Liver (tissue), 9 donors: ENCODE results near the gene PCDHGB3. TPM values are rescaled to one million over a fixed set of nuclear protein-coding genes. Genes with fewer than 3 reads are reported as not detected.
"Not testable (repeated sequence)": the region's sequence is repeated elsewhere in the genome, so short reads cannot be mapped to it uniquely, and the experiment has no call there.

ENCODE experiments used
- DNase-seq: peaks from one replicate; pipeline ENCODE4 v3.0.0-alpha.2; 2017; ENCODE audit warnings: low spot score
- H3K27ac ChIP-seq, 2 donors: one replicate each; pipeline ENCODE4 v1.7.0; 2013; ENCODE audit warnings: inconsistent platforms in 2 of 2, low read length in 2 of 2, control low read depth in 1 of 2, low read depth in 1 of 2, mild to moderate bottlenecking in 1 of 2
- H3K27me3 ChIP-seq, 4 donors: one replicate each; pipeline versions ENCODE4 v1.6.1 to v1.7.0; 2013; ENCODE audit warnings: low read length in 3 of 4, inconsistent platforms in 1 of 4, mild to moderate bottlenecking in 1 of 4, moderate library complexity in 1 of 4; ENCODE audit not compliant: control insufficient read depth in 4 of 4, insufficient read depth in 4 of 4
- H3K36me3 ChIP-seq, 4 donors: one replicate each; pipeline versions ENCODE4 v1.6.1 to v1.7.0; 2013; ENCODE audit warnings: low read length in 3 of 4, mild to moderate bottlenecking in 3 of 4, low read depth in 1 of 4, moderate library complexity in 1 of 4; ENCODE audit not compliant: control insufficient read depth in 4 of 4, insufficient read depth in 3 of 4
- H3K4me1 ChIP-seq, 4 donors: one replicate each; pipeline versions ENCODE4 v1.6.1 to v1.7.0; 2013; ENCODE audit warnings: low read length in 3 of 4, mild to moderate bottlenecking in 3 of 4, moderate library complexity in 1 of 4; ENCODE audit not compliant: control insufficient read depth in 4 of 4, insufficient read depth in 4 of 4
- H3K4me3 ChIP-seq, 3 donors: one replicate each; pipeline versions ENCODE4 v1.6.1 to v1.7.0; 2013; ENCODE audit warnings: low read length in 3 of 3, control low read depth in 1 of 3, low read depth in 1 of 3, mild to moderate bottlenecking in 1 of 3
- H3K9ac ChIP-seq, 2 donors: one replicate each; pipeline ENCODE4 v1.7.0; 2013; ENCODE audit warnings: low read length in 2 of 2, mild to moderate bottlenecking in 2 of 2, moderate library complexity in 2 of 2, control low read depth in 1 of 2, low read depth in 1 of 2
- H3K9me3 ChIP-seq, 4 donors: one replicate each; pipeline versions ENCODE4 v1.6.1 to v1.7.0; 2013; ENCODE audit warnings: low read length in 3 of 4; ENCODE audit not compliant: control insufficient read depth in 4 of 4
- EGR1 ChIP-seq, 2 donors: IDR thresholded peaks; 2 replicates each; pipeline ENCODE4 v1.6.1; 2016 to 2018; ENCODE audit warnings: antibody characterized with exemption in 2 of 2, low read depth in 2 of 2
- GABPA ChIP-seq, 2 donors: IDR thresholded peaks in 1 of 2; conservative IDR thresholded peaks in 1 of 2; 2 replicates each; pipeline ENCODE4 v1.6.1; 2016; ENCODE audit warnings: antibody characterized with exemption in 2 of 2, mild to moderate bottlenecking in 1 of 2, moderate library complexity in 1 of 2
- HNF4G ChIP-seq: IDR thresholded peaks from 2 replicates; pipeline ENCODE4 v1.6.1; 2016; ENCODE audit warnings: antibody characterized with exemption
- RAD21 ChIP-seq, 2 donors: IDR thresholded peaks; 2 replicates each; pipeline ENCODE4 v1.6.1; 2016; ENCODE audit warnings: antibody characterized with exemption in 2 of 2, mild to moderate bottlenecking in 2 of 2
- RXRA ChIP-seq, 2 donors: IDR thresholded peaks; 2 replicates each; pipeline ENCODE4 v1.6.1; 2017 to 2018; ENCODE audit warnings: antibody characterized with exemption in 2 of 2, mild to moderate bottlenecking in 1 of 2
- TAF1 ChIP-seq: conservative IDR thresholded peaks from 2 replicates; pipeline ENCODE4 v1.6.1; 2016; ENCODE audit warnings: antibody characterized with exemption, mild to moderate bottlenecking
- YY1 ChIP-seq: IDR thresholded peaks from 2 replicates; pipeline ENCODE4 v1.6.1; 2016; ENCODE audit warnings: antibody characterized with exemption, mild to moderate bottlenecking
- WGBS: extraction: QIAGEN DNeasy Blood & Tissue Kit; methylation state at CpG from one replicate; pipeline ENCODE4 v1.1.7; 2013; 5-methylcytosine and 5-hydroxymethylcytosine counted together
- polyA plus RNA-seq, 2 donors: library from polyadenylated mRNA; stranded (reverse) in 1 of 2; unstranded in 1 of 2; fragments of 200-250 nt in 1 of 2; fragments of >200 nt in 1 of 2; fragmentation: Nextera tagmentation in 1 of 2; extraction: Ambion mirVana in 1 of 2; gene quantifications; one replicate each; pipeline versions ENCODE4 v1.2.1 to v1.2.3, GENCODE V29; 2013 to 2015
- total RNA-seq, 2 donors: library from RNA; depleted of rRNA; stranded (reverse); fragments of >200 nt; gene quantifications; one replicate each; pipeline ENCODE4 v1.2.3, GENCODE V29; 2014
- TF ChIP-seq, protein P1 (sequence below): fragments of 150-350 bp; IDR thresholded peaks from 2 replicates; pipeline ENCODE4 v1.5.1; 2017; ENCODE audit warnings: improper control_type of control experiment, low read depth, low read length; ENCODE audit not compliant: missing input control
- TF ChIP-seq, protein P2 (sequence below): IDR thresholded peaks from 2 replicates; pipeline ENCODE4 v1.6.1; 2016; ENCODE audit warnings: antibody characterized with exemption
- TF ChIP-seq, protein P3 (sequence below): IDR thresholded peaks from 2 replicates; pipeline ENCODE4 v1.6.1; 2016; ENCODE audit warnings: antibody characterized with exemption
- TF ChIP-seq, protein P4 (sequence below): IDR thresholded peaks from 2 replicates; pipeline ENCODE4 v1.6.1; 2016; ENCODE audit warnings: antibody characterized with exemption, mild to moderate bottlenecking
- donor health status: healthy.
- donor health status: healthy.
- donor health status: healthy.
- donor health status: healthy.
- donor health status: healthy.

Gene PCDHGB3
- total and polyA plus RNA-seq, 4 donors = 0.07 to 1.2 (median 0.37) TPM; not detected in 1

DNA sequence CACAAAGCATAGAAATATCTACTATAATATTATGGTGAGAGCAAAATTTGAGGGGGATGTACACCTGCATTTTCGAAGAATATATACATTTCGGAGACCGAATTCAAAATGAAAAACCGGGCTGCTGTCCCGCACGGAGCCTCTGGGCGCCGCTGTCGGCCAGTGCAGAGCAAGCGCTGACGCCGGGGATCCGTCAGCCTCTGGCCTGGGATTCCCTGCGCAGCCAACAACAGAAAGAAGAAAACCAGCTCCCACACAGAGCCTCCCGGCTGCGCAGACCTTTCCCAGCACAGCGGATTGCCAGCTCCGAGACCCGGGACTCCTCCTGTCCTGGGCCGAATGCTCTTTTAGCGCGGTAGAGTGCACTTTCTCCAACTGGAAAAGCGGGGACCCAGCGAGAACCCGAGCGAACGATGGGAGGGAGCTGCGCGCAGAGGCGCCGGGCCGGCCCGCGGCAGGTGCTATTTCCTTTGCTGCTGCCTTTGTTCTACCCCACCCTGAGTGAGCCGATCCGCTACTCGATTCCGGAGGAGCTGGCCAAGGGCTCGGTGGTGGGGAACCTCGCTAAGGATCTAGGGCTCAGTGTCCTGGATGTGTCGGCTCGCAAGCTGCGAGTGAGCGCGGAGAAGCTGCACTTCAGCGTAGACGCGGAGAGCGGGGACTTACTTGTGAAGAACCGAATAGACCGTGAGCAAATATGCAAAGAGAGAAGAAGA is 37.9 kb downstream of the PCDHGB3 start, which contains the start of gene PCDHGB6:
PCDHGB6 (plus strand) TSS at position 232 of the 716 bp plus-strand sequence; CDS start at position 414, 182 bp downstream.
- DNase-seq = peak; percentile 58
- peaks cover 17 to 57% (median 30%) of the 10 kb centered on the region in 4 donors for H3K9me3 ChIP-seq
- H3K36me3 ChIP-seq, H3K27me3 ChIP-seq, H3K4me1 ChIP-seq, H3K9ac ChIP-seq, H3K27ac ChIP-seq: not testable (repeated sequence)
- 12% methylated on average over 50 of the region's 51 CpGs for WGBS
- H3K4me3 ChIP-seq = peak within 1 kb of the TSS; percentile 40 to 73 (median 49)
- TF ChIP-seq, protein P1, sequence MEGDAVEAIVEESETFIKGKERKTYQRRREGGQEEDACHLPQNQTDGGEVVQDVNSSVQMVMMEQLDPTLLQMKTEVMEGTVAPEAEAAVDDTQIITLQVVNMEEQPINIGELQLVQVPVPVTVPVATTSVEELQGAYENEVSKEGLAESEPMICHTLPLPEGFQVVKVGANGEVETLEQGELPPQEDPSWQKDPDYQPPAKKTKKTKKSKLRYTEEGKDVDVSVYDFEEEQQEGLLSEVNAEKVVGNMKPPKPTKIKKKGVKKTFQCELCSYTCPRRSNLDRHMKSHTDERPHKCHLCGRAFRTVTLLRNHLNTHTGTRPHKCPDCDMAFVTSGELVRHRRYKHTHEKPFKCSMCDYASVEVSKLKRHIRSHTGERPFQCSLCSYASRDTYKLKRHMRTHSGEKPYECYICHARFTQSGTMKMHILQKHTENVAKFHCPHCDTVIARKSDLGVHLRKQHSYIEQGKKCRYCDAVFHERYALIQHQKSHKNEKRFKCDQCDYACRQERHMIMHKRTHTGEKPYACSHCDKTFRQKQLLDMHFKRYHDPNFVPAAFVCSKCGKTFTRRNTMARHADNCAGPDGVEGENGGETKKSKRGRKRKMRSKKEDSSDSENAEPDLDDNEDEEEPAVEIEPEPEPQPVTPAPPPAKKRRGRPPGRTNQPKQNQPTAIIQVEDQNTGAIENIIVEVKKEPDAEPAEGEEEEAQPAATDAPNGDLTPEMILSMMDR = peak; percentile 76
- peak; percentile 74 to 80 for TF ChIP-seq RAD21 (IDR thresholded peaks at IDR 0.05)

DNA sequence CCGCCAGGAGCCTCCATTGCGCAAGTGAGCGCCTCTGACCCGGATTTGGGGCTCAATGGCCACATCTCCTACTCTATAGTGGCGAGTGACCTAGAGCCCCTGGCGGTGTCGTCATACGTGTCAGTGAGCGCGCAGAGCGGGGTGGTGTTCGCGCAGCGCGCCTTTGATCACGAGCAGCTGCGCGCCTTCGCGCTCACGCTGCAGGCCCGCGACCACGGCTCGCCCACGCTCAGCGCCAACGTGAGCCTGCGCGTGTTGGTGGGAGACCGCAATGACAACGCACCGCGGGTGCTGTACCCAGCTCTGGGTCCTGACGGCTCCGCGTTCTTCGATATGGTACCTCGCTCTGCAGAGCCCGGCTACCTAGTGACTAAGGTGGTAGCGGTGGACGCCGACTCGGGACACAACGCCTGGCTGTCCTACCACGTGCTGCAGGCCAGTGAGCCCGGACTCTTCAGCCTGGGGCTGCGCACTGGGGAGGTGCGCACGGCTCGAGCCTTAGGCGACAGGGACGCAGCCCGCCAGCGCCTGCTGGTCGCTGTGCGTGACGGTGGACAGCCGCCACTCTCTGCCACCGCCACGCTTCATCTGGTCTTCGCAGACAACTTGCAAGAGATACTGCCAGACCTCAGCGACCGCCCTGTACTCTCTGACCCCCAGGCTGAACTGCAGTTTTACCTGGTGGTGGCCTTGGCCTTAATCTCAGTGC is 39.7 kb downstream of the PCDHGB3 start:
- Histone ChIP-seq H3K4me3 (peak overlapping the region in 2 of 3 donors; percentile 37 to 73), H3K27me3 (peaks cover 0 to 2% (median 0%) of the 10 kb centered on the region in 4 donors), H3K9ac (no peak overlapping the region), H3K27ac (no peak overlapping the region), H3K9me3 (peaks cover 19 to 59% (median 29%) of the 10 kb centered on the region in 4 donors), H3K36me3 (no peaks in the 10 kb centered on the region), H3K4me1 (peaks cover 0 to 6% (median 2%) of the 10 kb centered on the region in 4 donors)
- no peak for DNase-seq
- TF ChIP-seq, protein P2, sequence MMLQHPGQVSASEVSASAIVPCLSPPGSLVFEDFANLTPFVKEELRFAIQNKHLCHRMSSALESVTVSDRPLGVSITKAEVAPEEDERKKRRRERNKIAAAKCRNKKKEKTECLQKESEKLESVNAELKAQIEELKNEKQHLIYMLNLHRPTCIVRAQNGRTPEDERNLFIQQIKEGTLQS = no peak
- TF ChIP-seq HNF4G = no peak
- no peak for TF ChIP-seq YY1
- TF ChIP-seq GABPA (IDR thresholded peaks at IDR 0.05 in 1 of 2, conservative IDR thresholded peaks at IDR 0.05 in 1 of 2) = no peak
- 39% methylated on average over 64 of the region's 64 CpGs for WGBS

DNA sequence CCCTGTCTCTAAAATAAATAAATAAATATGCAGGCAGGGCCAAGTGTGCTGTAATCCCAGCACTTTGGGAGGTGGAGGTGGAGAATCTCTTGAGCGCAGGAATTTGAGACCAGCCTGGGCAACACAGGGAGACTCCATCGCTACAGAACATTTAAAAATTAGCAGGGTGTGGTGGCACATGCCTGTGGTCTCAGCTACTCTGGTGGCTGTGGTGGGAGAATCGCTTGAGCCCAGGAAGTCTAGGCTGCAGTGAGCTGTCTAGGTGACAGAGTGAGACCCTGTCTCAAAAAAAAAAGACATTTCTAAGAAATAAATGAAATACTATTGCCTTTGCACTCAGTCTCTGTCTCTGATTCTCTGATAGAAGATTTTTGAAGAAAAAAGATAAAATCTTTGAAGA is 41.5 kb downstream of the PCDHGB3 start:
- Histone ChIP-seq H3K27ac (no peak overlapping the region), H3K9me3 (peaks cover 23 to 56% (median 27%) of the 10 kb centered on the region in 4 donors), H3K36me3 (no peaks in the 10 kb centered on the region), H3K9ac (no peak overlapping the region), H3K4me3 (no peak overlapping the region), H3K4me1 (peaks cover 0 to 6% (median 2%) of the 10 kb centered on the region in 4 donors), H3K27me3 (peaks cover 0 to 2% (median 0%) of the 10 kb centered on the region in 4 donors)
- 81% methylated on average over 3 of the region's 3 CpGs for WGBS
- no peak for DNase-seq
- no peak for TF ChIP-seq RXRA (IDR thresholded peaks at IDR 0.05)
- no peak for TF ChIP-seq RAD21 (IDR thresholded peaks at IDR 0.05)
- TF ChIP-seq TAF1 = no peak
- TF ChIP-seq, protein P1 = no peak
- TF ChIP-seq EGR1 (IDR thresholded peaks at IDR 0.05; ENCODE audit: low read depth in 2 of 2) = no peak
- TF ChIP-seq, protein P3, sequence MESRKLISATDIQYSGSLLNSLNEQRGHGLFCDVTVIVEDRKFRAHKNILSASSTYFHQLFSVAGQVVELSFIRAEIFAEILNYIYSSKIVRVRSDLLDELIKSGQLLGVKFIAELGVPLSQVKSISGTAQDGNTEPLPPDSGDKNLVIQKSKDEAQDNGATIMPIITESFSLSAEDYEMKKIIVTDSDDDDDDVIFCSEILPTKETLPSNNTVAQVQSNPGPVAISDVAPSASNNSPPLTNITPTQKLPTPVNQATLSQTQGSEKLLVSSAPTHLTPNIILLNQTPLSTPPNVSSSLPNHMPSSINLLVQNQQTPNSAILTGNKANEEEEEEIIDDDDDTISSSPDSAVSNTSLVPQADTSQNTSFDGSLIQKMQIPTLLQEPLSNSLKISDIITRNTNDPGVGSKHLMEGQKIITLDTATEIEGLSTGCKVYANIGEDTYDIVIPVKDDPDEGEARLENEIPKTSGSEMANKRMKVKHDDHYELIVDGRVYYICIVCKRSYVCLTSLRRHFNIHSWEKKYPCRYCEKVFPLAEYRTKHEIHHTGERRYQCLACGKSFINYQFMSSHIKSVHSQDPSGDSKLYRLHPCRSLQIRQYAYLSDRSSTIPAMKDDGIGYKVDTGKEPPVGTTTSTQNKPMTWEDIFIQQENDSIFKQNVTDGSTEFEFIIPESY = no peak
- TF ChIP-seq, protein P4, sequence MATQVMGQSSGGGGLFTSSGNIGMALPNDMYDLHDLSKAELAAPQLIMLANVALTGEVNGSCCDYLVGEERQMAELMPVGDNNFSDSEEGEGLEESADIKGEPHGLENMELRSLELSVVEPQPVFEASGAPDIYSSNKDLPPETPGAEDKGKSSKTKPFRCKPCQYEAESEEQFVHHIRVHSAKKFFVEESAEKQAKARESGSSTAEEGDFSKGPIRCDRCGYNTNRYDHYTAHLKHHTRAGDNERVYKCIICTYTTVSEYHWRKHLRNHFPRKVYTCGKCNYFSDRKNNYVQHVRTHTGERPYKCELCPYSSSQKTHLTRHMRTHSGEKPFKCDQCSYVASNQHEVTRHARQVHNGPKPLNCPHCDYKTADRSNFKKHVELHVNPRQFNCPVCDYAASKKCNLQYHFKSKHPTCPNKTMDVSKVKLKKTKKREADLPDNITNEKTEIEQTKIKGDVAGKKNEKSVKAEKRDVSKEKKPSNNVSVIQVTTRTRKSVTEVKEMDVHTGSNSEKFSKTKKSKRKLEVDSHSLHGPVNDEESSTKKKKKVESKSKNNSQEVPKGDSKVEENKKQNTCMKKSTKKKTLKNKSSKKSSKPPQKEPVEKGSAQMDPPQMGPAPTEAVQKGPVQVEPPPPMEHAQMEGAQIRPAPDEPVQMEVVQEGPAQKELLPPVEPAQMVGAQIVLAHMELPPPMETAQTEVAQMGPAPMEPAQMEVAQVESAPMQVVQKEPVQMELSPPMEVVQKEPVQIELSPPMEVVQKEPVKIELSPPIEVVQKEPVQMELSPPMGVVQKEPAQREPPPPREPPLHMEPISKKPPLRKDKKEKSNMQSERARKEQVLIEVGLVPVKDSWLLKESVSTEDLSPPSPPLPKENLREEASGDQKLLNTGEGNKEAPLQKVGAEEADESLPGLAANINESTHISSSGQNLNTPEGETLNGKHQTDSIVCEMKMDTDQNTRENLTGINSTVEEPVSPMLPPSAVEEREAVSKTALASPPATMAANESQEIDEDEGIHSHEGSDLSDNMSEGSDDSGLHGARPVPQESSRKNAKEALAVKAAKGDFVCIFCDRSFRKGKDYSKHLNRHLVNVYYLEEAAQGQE = no peak
